SW 1271 (cell line): ENCODE results near the gene DMXL2.
"Not testable (repeated sequence)": the region's sequence is repeated elsewhere in the genome, so short reads cannot be mapped to it uniquely, and the experiment has no call there.

Experiments
- DNase-seq, 2 experiments: peaks; one replicate each; lab custom pipeline; 2025; lab: John Stamatoyannopoulos, UW

Gene DMXL2

GRCh38 chr15:51575775-51576174 lies 46.8 kb downstream of the DMXL2 start:
- DNase-seq = no peak

- not testable (repeated sequence) for DNase-seq
Observed at GRCh38 chr15:51573352-51573751, 49.2 kb downstream of the DMXL2 start.

GRCh38 chr15:51568939-51569784 lies 53.4 kb downstream of the DMXL2 start:
- DNase-seq = not testable (repeated sequence)

- no peak for DNase-seq
Observed at GRCh38 chr15:51561271-51561670, 61.3 kb downstream of the DMXL2 start.

- no peak for DNase-seq
Observed at GRCh38 chr15:51558876-51559275, 63.7 kb downstream of the DMXL2 start.

GRCh38 chr15:51558411-51558810 lies 64.2 kb downstream of the DMXL2 start:
- DNase-seq = no peak

- no peak for DNase-seq
Observed at GRCh38 chr15:51550841-51551240, 71.7 kb downstream of the DMXL2 start.

- no peak for DNase-seq
Observed at GRCh38 chr15:51547656-51548055, 74.9 kb downstream of the DMXL2 start.

GRCh38 chr15:51536965-51537574 lies 85.5 kb downstream of the DMXL2 start:
- peak in 1 of 2 experiments; percentile 10 for DNase-seq

- DNase-seq = no peak
Observed at GRCh38 chr15:51533672-51534398, 88.7 kb downstream of the DMXL2 start.

- no peak for DNase-seq
Observed at GRCh38 chr15:51526955-51527354, 95.6 kb downstream of the DMXL2 start.

GRCh38 chr15:51524376-51524775 lies 98.2 kb downstream of the DMXL2 start:
- DNase-seq = no peak

- no peak for DNase-seq
Observed at GRCh38 chr15:51516291-51516690, 106.3 kb downstream of the DMXL2 start.

GRCh38 chr15:51505251-51505650 lies 117.3 kb downstream of the DMXL2 start:
- no peak for DNase-seq

GRCh38 chr15:51503003-51503402 lies 119.6 kb downstream of the DMXL2 start:
- no peak for DNase-seq

- DNase-seq = peak in 1 of 2 experiments; percentile 41
Observed at GRCh38 chr15:51499379-51499976, 123.1 kb downstream of the DMXL2 start.

- DNase-seq = no peak
Observed at GRCh38 chr15:51497806-51498205, 124.8 kb downstream of the DMXL2 start.

- DNase-seq = no peak
Observed at GRCh38 chr15:51496246-51496645, 126.3 kb downstream of the DMXL2 start.

GRCh38 chr15:51494411-51495314 lies 127.9 kb downstream of the DMXL2 start:
- DNase-seq = peak in 1 of 2 experiments; percentile 8

- DNase-seq = no peak
Observed at GRCh38 chr15:51493892-51494291, 128.7 kb downstream of the DMXL2 start.

- no peak for DNase-seq
Observed at GRCh38 chr15:51492528-51492927, 130.0 kb downstream of the DMXL2 start.
